OCI-M2 (cell line): ENCODE measurements around the gene HOXA6.

Experiments used
- DNase-seq: peaks from one replicate; lab custom pipeline; 2025; ENCODE audit not compliant: unreplicated experiment; lab: John Stamatoyannopoulos, UW

HOXA6 gene

GRCh38 chr7:27147199-27148030, at the start of gene HOXA6:
Gene HOXA6 (minus strand): TSS chr7:27147774. CDS start chr7:27147749, 25 bp downstream.
- no peak for DNase-seq

- no peak for DNase-seq
Observed at GRCh38 chr7:27196287-27196767, 48.8 kb upstream of the HOXA6 start.

- DNase-seq = no peak
Observed at GRCh38 chr7:27194686-27195379, 47.3 kb upstream of the HOXA6 start.

- no peak for DNase-seq
Observed at GRCh38 chr7:27194002-27194352, 46.4 kb upstream of the HOXA6 start.

- no peak for DNase-seq
Observed at GRCh38 chr7:27193335-27194001, 45.9 kb upstream of the HOXA6 start.

- no peak for DNase-seq
Observed at GRCh38 chr7:27192546-27193334, 45.2 kb upstream of the HOXA6 start.

- DNase-seq = no peak
Observed at GRCh38 chr7:27191833-27192545, 44.4 kb upstream of the HOXA6 start.

GRCh38 chr7:27191161-27191731, 43.7 kb upstream of the HOXA6 start:
- DNase-seq = no peak

GRCh38 chr7:27189997-27190748, 42.6 kb upstream of the HOXA6 start:
- DNase-seq = no peak

- no peak for DNase-seq
Observed at GRCh38 chr7:27189295-27189996, 41.9 kb upstream of the HOXA6 start.

- DNase-seq = no peak
Observed at GRCh38 chr7:27188386-27189294, 41.1 kb upstream of the HOXA6 start.

- DNase-seq = no peak
Observed at GRCh38 chr7:27187475-27188385, 40.2 kb upstream of the HOXA6 start.

- no peak for DNase-seq
Observed at GRCh38 chr7:27186668-27187474, 39.3 kb upstream of the HOXA6 start.

GRCh38 chr7:27185854-27186667, 38.5 kb upstream of the HOXA6 start:
- no peak for DNase-seq
